ENCODE results near the gene CAMKK2.

The CAMKK2 gene

DNA sequence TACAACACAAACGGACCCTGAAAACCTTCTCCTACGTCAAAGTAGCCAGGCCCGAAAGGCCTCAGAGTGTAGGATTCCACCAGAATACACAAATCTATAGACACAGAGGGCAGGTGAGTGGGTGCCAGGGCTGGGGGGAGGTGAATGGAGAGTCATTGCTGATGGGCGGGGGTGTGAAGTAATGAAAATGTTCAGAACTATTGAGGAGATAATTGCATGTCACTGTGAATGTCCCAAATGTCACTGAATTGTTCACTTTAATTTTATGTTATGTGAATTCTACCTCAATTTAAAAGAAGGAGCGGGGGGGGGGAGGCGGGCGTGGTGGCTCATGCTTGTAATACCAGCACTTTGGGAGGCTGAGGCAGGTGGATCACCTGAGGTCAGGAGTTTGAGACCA is 50.6 kb downstream of the CAMKK2 start:
- H3K4me3 ChIP-seq (ENCODE audit: low read length): no peak overlapping the region
- no peaks in the 10 kb centered on the region for H3K4me1 ChIP-seq (ENCODE audit: insufficient read depth, low read length)
- H2AFZ ChIP-seq (ENCODE audit: low read depth, low read length): no peak overlapping the region
- H3K9me3 ChIP-seq (ENCODE audit: low read length): no peaks in the 10 kb centered on the region
- no peaks in the 10 kb centered on the region for H3K27me3 ChIP-seq (ENCODE audit: insufficient read depth, low read length)
- H3K36me3 ChIP-seq (ENCODE audit: insufficient read depth, low read length): peaks cover 61% of the 10 kb centered on the region

DNA sequence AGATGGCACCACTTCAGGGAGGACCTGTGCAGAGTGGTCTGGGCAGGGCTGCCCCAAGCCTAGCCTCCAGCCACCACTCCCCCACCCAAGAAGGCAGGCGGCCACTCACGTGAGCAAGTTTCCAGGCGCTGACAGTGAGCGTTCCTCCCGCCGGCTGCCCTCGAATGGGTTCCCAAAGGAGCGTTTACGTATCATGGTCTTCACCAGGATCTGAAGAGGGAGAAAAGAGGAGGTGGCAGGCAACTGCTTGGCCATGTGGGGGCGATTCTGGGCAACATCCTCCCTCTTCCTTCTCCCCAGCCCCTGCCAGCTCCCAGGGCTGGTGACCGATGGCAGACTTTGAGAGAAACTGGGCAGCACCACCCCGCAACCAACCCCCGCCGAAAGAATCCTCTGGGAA is 51.5 kb downstream of the CAMKK2 start:
- peaks cover 61% of the 10 kb centered on the region for H3K36me3 ChIP-seq (ENCODE audit: insufficient read depth, low read length)
- no peaks in the 10 kb centered on the region for H3K4me1 ChIP-seq (ENCODE audit: insufficient read depth, low read length)
- no peak overlapping the region for H3K4me3 ChIP-seq (ENCODE audit: low read length)
- H3K27me3 ChIP-seq (ENCODE audit: insufficient read depth, low read length): no peaks in the 10 kb centered on the region
- H2AFZ ChIP-seq (ENCODE audit: low read depth, low read length): no peak overlapping the region
- H3K9me3 ChIP-seq (ENCODE audit: low read length): no peaks in the 10 kb centered on the region

DNA sequence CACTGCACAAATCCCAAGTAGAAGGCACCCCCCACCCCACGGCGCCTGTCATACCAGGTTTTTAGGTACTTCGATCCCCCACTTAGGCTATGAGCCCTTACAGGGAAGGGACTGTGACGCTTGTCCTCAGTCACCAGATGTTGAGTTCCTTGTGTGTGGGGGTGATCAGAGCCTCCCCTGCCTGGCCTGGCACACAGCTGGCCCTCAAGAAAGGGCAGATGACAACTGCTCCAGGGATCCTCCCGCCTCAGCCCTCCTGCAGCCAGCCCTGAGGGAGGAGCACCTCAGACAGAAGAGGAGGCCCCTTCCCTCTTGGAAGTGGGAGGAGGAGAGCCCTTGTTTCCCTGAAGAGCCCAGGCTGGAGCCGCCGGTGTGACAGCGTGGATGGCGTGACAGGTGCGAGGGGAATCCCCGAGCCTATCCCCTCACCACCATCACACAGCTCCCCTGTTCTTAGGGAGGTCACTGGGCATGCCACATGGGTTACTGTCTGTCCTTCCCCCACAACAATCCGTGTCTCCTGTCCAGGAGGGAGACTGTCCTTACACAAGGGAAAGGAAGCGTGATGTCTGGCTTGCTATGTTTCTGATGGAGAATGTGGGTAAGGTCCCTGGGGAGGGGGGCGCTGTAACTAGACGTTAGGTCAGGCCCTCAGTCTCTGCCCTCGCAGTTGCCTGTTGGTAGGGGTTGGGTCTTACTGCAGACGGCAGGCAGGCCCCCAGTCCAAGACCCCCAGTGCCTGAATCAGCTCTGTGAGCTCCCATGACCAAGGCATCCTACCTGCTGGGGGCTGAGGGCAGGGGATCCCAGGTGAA is 55.1 kb downstream of the CAMKK2 start:
- Histone ChIP-seq H3K27me3 (ENCODE audit: insufficient read depth, low read length) (no peaks in the 10 kb centered on the region), H3K36me3 (ENCODE audit: insufficient read depth, low read length) (peaks cover 35% of the 10 kb centered on the region), H2AFZ (ENCODE audit: low read depth, low read length) (no peak overlapping the region), H3K4me1 (ENCODE audit: insufficient read depth, low read length) (peaks cover 12% of the 10 kb centered on the region), H3K9me3 (ENCODE audit: low read length) (no peaks in the 10 kb centered on the region), H3K4me3 (ENCODE audit: low read length) (no peak overlapping the region)

DNA sequence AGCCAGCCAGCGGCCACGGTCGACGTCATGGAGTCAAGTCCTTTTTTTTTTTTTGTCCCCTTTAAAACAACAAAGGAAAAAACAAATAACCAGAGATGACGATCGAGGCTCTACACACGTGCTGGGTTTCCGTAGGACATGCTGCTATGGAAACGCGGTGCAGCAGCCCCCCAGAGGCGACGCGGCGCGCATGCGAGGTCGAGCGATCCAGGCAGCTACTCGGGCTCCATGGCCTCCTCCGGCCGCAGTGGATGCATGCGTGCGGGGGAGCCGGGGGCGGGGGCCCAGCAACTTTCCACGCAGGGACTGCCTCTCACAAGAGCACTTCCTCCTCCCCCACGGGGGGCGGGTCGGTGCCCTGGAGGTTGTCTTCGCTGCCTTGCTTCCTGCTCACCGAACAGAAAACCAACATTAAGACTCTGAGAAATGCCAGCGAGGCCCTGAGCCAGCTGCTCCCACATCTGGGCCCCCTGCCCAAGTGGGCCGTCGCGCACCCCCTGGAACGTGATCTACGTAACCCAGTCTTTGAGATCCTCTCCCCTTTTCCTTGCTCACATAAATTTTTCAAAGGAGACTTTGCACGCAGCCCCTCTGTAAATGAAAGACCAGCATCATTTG is 55.9 kb downstream of the CAMKK2 start:
- Histone ChIP-seq H3K27me3 (ENCODE audit: insufficient read depth, low read length) (no peaks in the 10 kb centered on the region), H3K36me3 (ENCODE audit: insufficient read depth, low read length) (peaks cover 33% of the 10 kb centered on the region), H3K4me1 (ENCODE audit: insufficient read depth, low read length) (peaks cover 12% of the 10 kb centered on the region), H2AFZ (ENCODE audit: low read depth, low read length) (no peak overlapping the region), H3K4me3 (ENCODE audit: low read length) (no peak overlapping the region), H3K9me3 (ENCODE audit: low read length) (no peaks in the 10 kb centered on the region)

DNA sequence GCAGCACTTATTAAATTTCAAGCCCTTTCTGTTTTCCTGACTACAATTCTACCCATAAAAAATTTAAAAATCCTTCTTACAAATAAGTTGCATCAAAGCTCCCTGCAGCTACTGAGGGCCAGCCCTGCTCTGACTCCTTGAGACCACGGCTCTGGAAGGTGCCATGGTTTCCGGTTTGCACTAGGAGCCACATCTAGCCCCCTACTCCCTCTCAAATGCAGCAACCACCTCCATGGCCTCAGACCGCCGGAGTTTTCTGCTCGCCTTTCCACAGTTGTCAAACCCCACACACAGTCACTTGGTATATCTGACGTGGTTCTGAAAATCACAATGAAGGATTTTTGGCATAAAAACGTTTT is 56.5 kb downstream of the CAMKK2 start:
- Histone ChIP-seq H3K36me3 (ENCODE audit: insufficient read depth, low read length) (peaks cover 32% of the 10 kb centered on the region), H3K4me1 (ENCODE audit: insufficient read depth, low read length) (peaks cover 12% of the 10 kb centered on the region), H3K9me3 (ENCODE audit: low read length) (no peaks in the 10 kb centered on the region)

DNA sequence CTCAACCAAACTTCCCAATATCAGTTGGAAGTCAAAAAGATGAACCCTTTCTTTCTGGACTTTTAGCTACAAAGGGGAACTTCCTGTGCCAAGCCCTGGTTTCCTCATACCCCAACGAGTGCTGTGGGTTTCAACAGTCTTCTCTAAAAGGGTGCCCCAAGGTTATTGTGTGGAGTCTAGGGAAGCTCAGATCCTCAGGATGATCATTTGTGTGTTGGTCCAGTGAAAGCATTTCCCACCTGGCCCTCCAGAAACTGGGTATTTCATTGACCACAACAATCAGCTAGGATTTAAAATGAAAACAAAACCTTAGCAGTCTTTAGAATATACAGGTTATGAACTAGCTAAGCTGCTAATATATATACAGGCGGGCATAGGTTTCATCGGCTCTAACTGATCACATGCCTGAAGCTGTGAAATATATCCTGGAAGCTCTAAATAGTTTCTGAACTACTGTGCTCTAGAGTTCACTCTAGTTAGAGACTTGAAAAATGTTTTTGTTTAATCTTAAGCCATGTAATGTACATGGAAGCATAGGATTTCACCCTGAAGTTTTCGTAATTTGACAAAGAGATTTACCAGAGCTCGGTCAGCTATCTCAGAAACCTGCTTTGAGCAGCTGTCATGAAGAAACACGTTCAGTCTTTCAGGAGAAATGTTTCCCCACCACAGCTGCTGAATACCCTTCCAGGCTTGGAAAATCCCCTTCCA is 57.0 kb downstream of the CAMKK2 start:
- H3K9me3 ChIP-seq (ENCODE audit: low read length): no peaks in the 10 kb centered on the region
- no peaks in the 10 kb centered on the region for H3K27me3 ChIP-seq (ENCODE audit: insufficient read depth, low read length)
- H3K4me1 ChIP-seq (ENCODE audit: insufficient read depth, low read length): peaks cover 12% of the 10 kb centered on the region
- H2AFZ ChIP-seq (ENCODE audit: low read depth, low read length): no peak overlapping the region
- peaks cover 30% of the 10 kb centered on the region for H3K36me3 ChIP-seq (ENCODE audit: insufficient read depth, low read length)
- no peak overlapping the region for H3K4me3 ChIP-seq (ENCODE audit: low read length)

More for the DNA sequence above, 56.5 kb downstream of the CAMKK2 start:
- Histone ChIP-seq H3K27me3 (ENCODE audit: insufficient read depth, low read length) (no peaks in the 10 kb centered on the region), H2AFZ (ENCODE audit: low read depth, low read length) (no peak overlapping the region), H3K4me3 (ENCODE audit: low read length) (no peak overlapping the region)

DNA sequence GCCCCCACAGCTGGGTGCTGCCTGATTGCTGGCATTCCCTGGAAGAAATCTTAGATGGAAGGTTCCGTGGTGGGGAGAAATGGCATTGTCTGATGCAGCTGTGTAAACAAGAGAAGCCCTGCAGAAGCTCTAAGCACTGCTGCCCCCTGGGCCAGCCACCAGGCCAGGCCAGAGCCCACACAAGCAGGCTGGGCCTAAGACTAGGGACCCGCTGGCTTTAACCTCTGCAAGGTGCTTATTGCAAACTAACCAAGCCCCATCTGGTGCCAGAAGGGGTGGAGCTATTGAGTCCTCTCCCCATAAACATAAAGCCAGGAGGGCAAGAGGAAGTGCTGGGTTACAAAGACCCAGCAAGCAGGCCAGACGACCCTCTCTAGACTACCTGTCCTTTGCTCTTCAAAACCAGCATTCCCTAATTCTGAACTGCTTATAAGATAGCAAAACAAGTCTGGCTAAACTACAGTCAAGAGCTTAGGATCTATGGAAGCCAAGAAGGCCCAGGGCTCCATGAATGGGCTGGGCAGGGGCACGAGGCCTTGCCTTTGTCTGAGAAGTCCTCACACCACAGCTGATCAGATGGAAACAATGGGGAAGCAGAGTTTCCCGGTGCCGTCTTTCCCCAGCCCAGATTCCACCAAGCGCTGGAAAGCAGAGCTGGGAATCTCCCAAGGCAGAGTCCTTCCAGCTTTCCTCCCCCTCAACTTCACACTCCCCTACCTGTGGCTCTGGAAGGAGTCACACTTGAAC is 57.7 kb downstream of the CAMKK2 start:
- H3K27me3 ChIP-seq (ENCODE audit: insufficient read depth, low read length): no peaks in the 10 kb centered on the region
- no peaks in the 10 kb centered on the region for H3K9me3 ChIP-seq (ENCODE audit: low read length)
- peaks cover 25% of the 10 kb centered on the region for H3K36me3 ChIP-seq (ENCODE audit: insufficient read depth, low read length)
- no peak overlapping the region for H3K4me3 ChIP-seq (ENCODE audit: low read length)
- H3K4me1 ChIP-seq (ENCODE audit: insufficient read depth, low read length): peaks cover 12% of the 10 kb centered on the region
- no peak overlapping the region for H2AFZ ChIP-seq (ENCODE audit: low read depth, low read length)

DNA sequence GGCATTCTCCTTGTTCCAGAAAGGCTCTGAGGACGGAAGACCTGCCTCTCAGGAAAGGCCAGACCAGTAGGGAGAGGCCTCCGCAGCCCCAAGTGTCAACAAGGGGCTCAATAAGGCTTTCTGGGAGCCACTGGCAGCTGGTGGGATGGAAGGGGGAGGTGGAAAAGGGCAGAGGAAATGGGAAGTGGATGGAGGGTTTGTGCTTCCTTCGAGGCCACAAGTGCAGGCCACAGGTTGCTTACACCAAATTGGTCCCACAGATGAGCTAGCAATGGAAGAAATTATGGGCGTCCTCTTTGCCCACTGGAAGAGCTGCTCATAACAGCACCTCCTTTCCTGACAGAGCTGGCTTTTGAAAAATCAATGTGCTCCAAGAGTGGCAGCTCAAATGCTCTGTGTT is 58.4 kb downstream of the CAMKK2 start:
- H3K9me3 ChIP-seq (ENCODE audit: low read length): no peaks in the 10 kb centered on the region
- peaks cover 18% of the 10 kb centered on the region for H3K36me3 ChIP-seq (ENCODE audit: insufficient read depth, low read length)
- no peak overlapping the region for H3K4me3 ChIP-seq (ENCODE audit: low read length)
- peaks cover 12% of the 10 kb centered on the region for H3K4me1 ChIP-seq (ENCODE audit: insufficient read depth, low read length)
- H2AFZ ChIP-seq (ENCODE audit: low read depth, low read length): no peak overlapping the region
- H3K27me3 ChIP-seq (ENCODE audit: insufficient read depth, low read length): no peaks in the 10 kb centered on the region

DNA sequence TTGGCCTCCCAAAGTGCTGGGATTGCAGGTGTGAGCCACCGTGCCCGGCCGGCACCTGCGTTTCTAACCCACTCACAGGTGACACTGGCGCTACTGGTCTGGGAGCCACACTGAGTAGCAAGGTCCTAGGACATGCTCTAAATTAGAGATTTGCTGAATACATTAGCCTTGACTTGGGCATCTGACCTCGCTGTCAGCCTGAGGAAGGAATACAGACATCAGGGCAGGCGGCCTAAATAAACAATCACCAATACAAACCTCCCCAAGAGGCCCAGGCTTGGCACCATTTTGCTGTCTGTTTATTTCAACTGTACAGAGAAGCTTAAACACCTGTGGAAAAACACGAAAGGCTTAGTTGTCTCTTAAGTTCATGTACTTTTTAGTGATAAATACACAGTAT is 59.1 kb downstream of the CAMKK2 start:
- Histone ChIP-seq H3K4me1 (ENCODE audit: insufficient read depth, low read length) (peaks cover 12% of the 10 kb centered on the region), H3K27me3 (ENCODE audit: insufficient read depth, low read length) (no peaks in the 10 kb centered on the region), H2AFZ (ENCODE audit: low read depth, low read length) (no peak overlapping the region)

DNA sequence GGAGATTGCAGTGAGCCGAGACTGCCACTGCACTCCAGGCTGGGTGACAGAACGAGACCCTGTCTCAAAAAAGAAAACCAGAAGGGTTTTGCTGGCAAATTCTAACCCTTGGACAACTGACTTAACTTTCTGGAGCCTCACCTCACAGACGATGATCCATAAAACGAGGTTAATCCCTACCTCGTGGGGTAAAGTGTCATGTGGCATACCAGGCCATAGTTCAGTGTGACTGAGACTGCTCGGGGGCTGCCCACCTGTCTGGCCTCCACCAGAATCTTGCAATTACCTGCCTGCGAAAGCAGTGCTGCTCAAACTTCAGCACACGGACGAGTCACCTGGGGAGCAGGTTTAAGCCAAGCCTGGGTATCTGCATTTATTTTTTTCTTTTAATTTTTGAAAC is 59.7 kb downstream of the CAMKK2 start:
- Histone ChIP-seq H3K36me3 (ENCODE audit: insufficient read depth, low read length) (peaks cover 18% of the 10 kb centered on the region), H3K4me1 (ENCODE audit: insufficient read depth, low read length) (peaks cover 12% of the 10 kb centered on the region), H2AFZ (ENCODE audit: low read depth, low read length) (no peak overlapping the region), H3K27me3 (ENCODE audit: insufficient read depth, low read length) (no peaks in the 10 kb centered on the region), H3K4me3 (ENCODE audit: low read length) (no peak overlapping the region), H3K9me3 (ENCODE audit: low read length) (no peaks in the 10 kb centered on the region)

More for the DNA sequence above, 59.1 kb downstream of the CAMKK2 start:
- H3K9me3 ChIP-seq (ENCODE audit: low read length): no peaks in the 10 kb centered on the region
- H3K4me3 ChIP-seq (ENCODE audit: low read length): no peak overlapping the region
- peaks cover 18% of the 10 kb centered on the region for H3K36me3 ChIP-seq (ENCODE audit: insufficient read depth, low read length)

DNA sequence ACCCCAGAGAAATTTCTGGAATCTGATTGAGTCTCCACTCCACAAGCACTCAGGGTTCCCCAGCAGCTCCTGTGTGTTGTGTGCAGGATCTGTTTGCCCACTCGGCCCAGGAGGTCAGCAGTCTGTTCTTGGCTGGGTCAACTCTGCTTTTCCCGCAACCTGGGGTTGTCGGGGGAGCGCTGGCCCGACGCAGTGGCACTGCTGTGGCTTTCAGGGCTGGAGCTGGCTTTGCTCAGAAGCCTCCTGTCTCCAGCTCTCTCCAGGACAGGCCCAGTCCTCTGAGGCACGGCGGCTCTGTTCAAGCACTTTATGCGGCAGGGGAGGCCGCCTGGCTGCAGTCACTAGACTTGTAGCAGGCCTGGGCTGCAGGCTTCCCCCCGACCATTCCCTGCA is 62.9 kb downstream of the CAMKK2 start:
- Histone ChIP-seq H2AFZ (ENCODE audit: low read depth, low read length) (no peak overlapping the region), H3K4me3 (ENCODE audit: low read length) (no peak overlapping the region), H3K4me1 (ENCODE audit: insufficient read depth, low read length) (peaks cover 5% of the 10 kb centered on the region), H3K36me3 (ENCODE audit: insufficient read depth, low read length) (peaks cover 9% of the 10 kb centered on the region), H3K27me3 (ENCODE audit: insufficient read depth, low read length) (no peaks in the 10 kb centered on the region), H3K9me3 (ENCODE audit: low read length) (peaks cover 2% of the 10 kb centered on the region)

DNA sequence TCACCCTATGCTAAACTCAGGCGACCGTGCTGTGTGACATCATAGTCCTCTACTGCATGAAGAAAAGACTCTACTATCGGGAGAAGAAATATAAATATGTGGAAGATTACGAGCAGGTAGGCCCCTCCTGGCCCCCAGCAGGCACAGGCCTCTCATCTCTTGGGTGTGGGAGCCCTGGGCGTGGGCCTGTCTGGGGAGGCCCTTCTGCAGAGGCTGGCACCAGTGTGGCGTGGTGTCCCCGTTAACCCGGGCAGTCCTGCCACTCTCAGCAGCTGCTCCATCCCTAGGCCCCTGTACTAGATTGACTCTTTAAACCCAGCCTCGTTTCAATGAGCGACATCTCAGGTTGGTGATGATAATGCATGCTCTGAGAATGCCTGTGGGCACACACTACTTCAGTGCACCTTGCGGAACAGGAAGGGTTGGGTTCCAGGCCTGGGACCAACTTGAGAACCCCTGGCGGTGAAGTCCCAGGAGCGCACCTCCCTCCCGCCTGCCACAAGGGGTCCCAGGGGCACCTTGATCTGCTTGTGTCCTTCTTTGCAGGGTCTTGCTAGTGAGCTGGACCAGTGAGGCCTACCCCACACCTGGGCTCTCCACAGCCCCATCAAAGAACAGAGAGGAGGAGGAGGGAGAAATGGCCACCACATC is 63.4 kb downstream of the CAMKK2 start:
- Histone ChIP-seq H3K36me3 (ENCODE audit: insufficient read depth, low read length) (peaks cover 11% of the 10 kb centered on the region), H3K4me1 (ENCODE audit: insufficient read depth, low read length) (no peaks in the 10 kb centered on the region), H3K27me3 (ENCODE audit: insufficient read depth, low read length) (no peaks in the 10 kb centered on the region), H2AFZ (ENCODE audit: low read depth, low read length) (no peak overlapping the region), H3K4me3 (ENCODE audit: low read length) (no peak overlapping the region), H3K9me3 (ENCODE audit: low read length) (peaks cover 2% of the 10 kb centered on the region)

Measured in neuron (in vitro differentiated cells).